A549 treated with RU486 at 1 μM for 4 hours (cell line): ENCODE data around the gene TRAPPC10. TPM values are rescaled to one million over a fixed set of nuclear protein-coding genes. Genes with fewer than 3 reads are reported as not detected.

Experiments
- total RNA-seq: library from RNA; stranded (reverse); fragments of 200-300 nt; extraction: Qiagen RNA extraction; gene quantifications from 5 replicates; pipeline ENCODE4 v1.2.3, GENCODE V29; 2022; ENCODE audit warnings: low read depth

Gene TRAPPC10
- 12.4 to 16.6 TPM (median 15.5 TPM) in 5 replicates for total RNA-seq

GRCh38 chr21:44011579-44012473 is at the start of gene TRAPPC10:
Gene TRAPPC10, plus strand, starts transcription at chr21:44012309. Its CDS starts 185 bp downstream, at chr21:44012494.

GRCh38 chr21:44107026-44107501 is 95.0 kb downstream of the TRAPPC10 start, which contains the start of gene PWP2:
Gene PWP2, plus strand, starts transcription at chr21:44107399. Its CDS starts 18 bp downstream, at chr21:44107417.

Other genes starting within 250 kb of the TRAPPC10 start
- 84.3 to 113 TPM (median 94.2 TPM) in 5 replicates for gene CSTB, start 236.0 kb upstream of the TRAPPC10 start, total RNA-seq
- gene RRP1, start 222.7 kb upstream of the TRAPPC10 start, total RNA-seq: 32.3 to 45.0 TPM (median 36.6 TPM) in 5 replicates
- 18.5 to 24.2 TPM (median 19.5 TPM) in 5 replicates for gene AGPAT3, start 147.1 kb upstream of the TRAPPC10 start, total RNA-seq
- gene PWP2, start 95.1 kb downstream of the TRAPPC10 start, total RNA-seq: 1.4 to 2.7 TPM (median 2.3 TPM) in 5 replicates
- gene GATD3, start 121.4 kb downstream of the TRAPPC10 start, total RNA-seq: 2.4 to 6.4 TPM (median 3.9 TPM) in 5 replicates
- 2.2 to 3.0 TPM (median 2.9 TPM) in 5 replicates for gene ICOSLG, start 228.6 kb downstream of the TRAPPC10 start, total RNA-seq
- not detected in 5 replicates for gene DNMT3L, start 249.6 kb downstream of the TRAPPC10 start, total RNA-seq